Trophoblast cell (in vitro differentiated cells and primary cell): ENCODE measurements around the gene BLOC1S2.
"Not testable (repeated sequence)": the region's sequence is repeated elsewhere in the genome, so short reads cannot be mapped to it uniquely, and the experiment has no call there.

Source experiments
- DNase-seq, 2 donors: peaks; one replicate each; pipeline ENCODE4 v3.0.0-alpha.2; 2016
- H2AFZ ChIP-seq: 2 replicates; pipeline ENCODE4 v1.6.1; 2013; ENCODE audit warnings: low read length, moderate library complexity, mild to moderate bottlenecking; ENCODE audit not compliant: insufficient read depth, poor library complexity
- H2AK5ac ChIP-seq: 2 replicates; pipeline ENCODE4 v1.6.1; 2013; ENCODE audit warnings: mild to moderate bottlenecking, low read length
- H2BK120ac ChIP-seq: 2 replicates; pipeline ENCODE4 v1.6.1; 2013; ENCODE audit warnings: low read length, mild to moderate bottlenecking, moderate library complexity; ENCODE audit not compliant: insufficient read depth, poor library complexity
- H2BK12ac ChIP-seq: 2 replicates; pipeline ENCODE4 v1.6.1; 2013; ENCODE audit warnings: mild to moderate bottlenecking, low read length, moderate library complexity
- H2BK5ac ChIP-seq: 2 replicates; pipeline ENCODE4 v1.6.1; 2013; ENCODE audit warnings: low read length, low read depth, moderate library complexity, mild to moderate bottlenecking; ENCODE audit not compliant: poor library complexity
- H3K14ac ChIP-seq: 2 replicates; pipeline ENCODE4 v1.6.1; 2013; ENCODE audit warnings: mild to moderate bottlenecking, low read length
- H3K18ac ChIP-seq: 2 replicates; pipeline ENCODE4 v1.6.1; 2013; ENCODE audit warnings: mild to moderate bottlenecking, low read length
- H3K23ac ChIP-seq: 2 replicates; pipeline ENCODE4 v1.6.1; 2013; ENCODE audit warnings: low read length
- H3K27ac ChIP-seq: 2 replicates; pipeline ENCODE4 v1.5.1; 2013; ENCODE audit warnings: low read depth, mild to moderate bottlenecking, inconsistent platforms, low read length, moderate library complexity
- H3K27me3 ChIP-seq: 2 replicates; pipeline ENCODE4 v1.6.1; 2013; ENCODE audit warnings: inconsistent platforms, mild to moderate bottlenecking, low read length, moderate library complexity; ENCODE audit not compliant: insufficient read depth
- H3K36me3 ChIP-seq, 2 experiments: 1 replicate in 1 of 2; 2 replicates in 1 of 2; pipeline ENCODE4 v1.6.1; 2013; ENCODE audit warnings: low read length in 2 of 2, mild to moderate bottlenecking in 2 of 2, moderate library complexity in 1 of 2; ENCODE audit not compliant: insufficient read depth in 2 of 2, control insufficient read depth in 1 of 2
- H3K4ac ChIP-seq: 2 replicates; pipeline ENCODE4 v1.6.1; 2013; ENCODE audit warnings: low read depth, mild to moderate bottlenecking, low read length, moderate library complexity
- H3K4me1 ChIP-seq, 2 experiments: 1 replicate in 1 of 2; 2 replicates in 1 of 2; pipeline ENCODE4 v1.6.1; 2013; ENCODE audit warnings: low read length in 2 of 2, mild to moderate bottlenecking in 2 of 2, moderate library complexity in 1 of 2; ENCODE audit not compliant: insufficient read depth in 2 of 2, control insufficient read depth in 1 of 2
- H3K4me2 ChIP-seq: 2 replicates; pipeline ENCODE4 v1.6.1; 2013; ENCODE audit warnings: inconsistent platforms, mild to moderate bottlenecking, low read length, moderate library complexity
- H3K4me3 ChIP-seq: 2 replicates; pipeline ENCODE4 v1.5.1; 2013; ENCODE audit warnings: mild to moderate bottlenecking, low read depth, low read length, inconsistent platforms
- H3K79me1 ChIP-seq: one replicate; pipeline ENCODE4 v1.6.1; 2013; ENCODE audit warnings: low read length
- H3K79me2 ChIP-seq: 2 replicates; pipeline ENCODE4 v1.6.1; 2013; ENCODE audit warnings: low read length, mild to moderate bottlenecking; ENCODE audit not compliant: control insufficient read depth, insufficient read depth, poor library complexity
- H3K9ac ChIP-seq: 2 replicates; pipeline ENCODE4 v1.6.1; 2013; ENCODE audit warnings: mild to moderate bottlenecking, low read length
- H3K9me3 ChIP-seq: 2 replicates; pipeline ENCODE4 v1.6.1; 2013; ENCODE audit warnings: low read depth, mild to moderate bottlenecking, control low read depth, inconsistent platforms, low read length; ENCODE audit not compliant: insufficient read depth
- H4K12ac ChIP-seq: 2 replicates; pipeline ENCODE4 v1.6.1; 2013; ENCODE audit warnings: low read depth, mild to moderate bottlenecking, low read length, moderate library complexity
- H4K8ac ChIP-seq: 2 replicates; pipeline ENCODE4 v1.6.1; 2013; ENCODE audit warnings: low read depth, mild to moderate bottlenecking, low read length, moderate library complexity
- H4K91ac ChIP-seq: one replicate; pipeline ENCODE4 v1.6.1; 2013; ENCODE audit warnings: low read depth, mild to moderate bottlenecking, low read length, moderate library complexity
- WGBS: extraction: QIAGEN DNeasy Blood & Tissue Kit; methylation state at CpG from one replicate; pipeline ENCODE4 v1.1.7; 2013; ENCODE audit warnings: missing lambda C conversion rate; ENCODE audit not compliant: insufficient read length, insufficient coverage; ENCODE audit errors: extremely low coverage; 5-methylcytosine and 5-hydroxymethylcytosine counted together

The BLOC1S2 gene

DNA sequence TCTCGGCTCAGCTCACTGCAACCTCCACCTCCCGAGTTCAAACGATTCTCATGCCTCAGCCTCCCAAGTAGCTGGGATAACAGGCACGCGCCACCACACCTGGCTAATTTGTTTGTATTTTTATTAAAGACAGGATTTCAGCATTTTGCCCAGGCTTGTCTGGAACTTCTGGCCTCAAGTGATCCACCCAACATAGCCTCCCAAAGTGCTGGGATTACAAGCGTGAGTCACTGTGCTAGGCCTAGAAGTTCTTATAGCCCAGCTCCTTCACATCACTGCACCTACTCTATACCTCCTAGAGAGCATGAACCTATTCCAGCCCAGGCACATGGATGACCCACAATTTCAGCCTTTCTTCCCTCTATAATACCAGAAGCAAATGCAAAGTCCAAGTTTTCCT is 1.3 kb upstream of the BLOC1S2 start:
- H2AK5ac ChIP-seq, result no peak overlapping the region
- no peak overlapping the region for H3K14ac ChIP-seq
- no peak overlapping the region for H2BK120ac ChIP-seq
- no peak overlapping the region for H2AFZ ChIP-seq
- H4K91ac ChIP-seq, result no peak overlapping the region
- H3K9ac ChIP-seq, result no peak overlapping the region
- H3K23ac ChIP-seq, result no peak overlapping the region
- no peak overlapping the region for H3K4me3 ChIP-seq
- no peaks in the 10 kb centered on the region for H3K27me3 ChIP-seq
- peaks cover 6% of the 10 kb centered on the region for H3K79me2 ChIP-seq
- no peak overlapping the region for H3K18ac ChIP-seq
- peaks cover 2% of the 10 kb centered on the region for H3K9me3 ChIP-seq
- no peak for DNase-seq
- no peak overlapping the region for H4K8ac ChIP-seq
- H3K27ac ChIP-seq, result no peak overlapping the region
- H3K36me3 ChIP-seq, result peaks cover 2% of the 10 kb centered on the region in 2 experiments
- no peak overlapping the region for H4K12ac ChIP-seq
- no peak overlapping the region for H2BK12ac ChIP-seq
- no peak overlapping the region for H3K4me2 ChIP-seq
- peaks cover 0 to 2% of the 10 kb centered on the region in 2 experiments for H3K4me1 ChIP-seq
- no peak overlapping the region for H3K4ac ChIP-seq
- no CpG with 5 or more reads among the region's 6 CpGs for WGBS
- no peak overlapping the region for H2BK5ac ChIP-seq
- peaks cover 5% of the 10 kb centered on the region for H3K79me1 ChIP-seq

DNA sequence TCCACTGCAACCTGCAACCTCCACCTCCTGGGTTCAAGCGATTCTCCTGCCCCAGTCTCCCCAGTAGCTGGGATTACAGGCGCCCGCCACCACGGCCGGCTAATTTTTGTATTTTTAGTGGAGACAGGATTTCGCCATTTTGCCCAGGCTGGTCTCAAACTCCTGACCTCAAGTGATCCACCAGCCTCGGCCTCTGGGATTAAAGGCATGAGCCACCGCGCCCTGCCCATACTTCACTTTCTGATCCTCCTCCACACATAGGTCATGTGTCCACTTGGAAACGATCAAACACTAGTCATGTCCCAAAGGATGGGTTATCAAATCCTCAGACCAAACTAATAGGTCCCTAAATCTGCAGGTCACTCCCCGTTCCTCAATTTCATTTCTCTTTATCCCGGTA is 1.2 kb downstream of the BLOC1S2 start:
- not testable (repeated sequence) for H2BK5ac ChIP-seq, H3K9me3 ChIP-seq, H3K4me3 ChIP-seq, H2AFZ ChIP-seq, H3K79me1 ChIP-seq, H3K18ac ChIP-seq, H2BK120ac ChIP-seq, H3K4me1 ChIP-seq, DNase-seq, H3K27me3 ChIP-seq, H3K36me3 ChIP-seq, H3K23ac ChIP-seq, H2AK5ac ChIP-seq, H3K79me2 ChIP-seq, H2BK12ac ChIP-seq, H3K9ac ChIP-seq, H4K12ac ChIP-seq
- H4K8ac ChIP-seq, result peak overlapping the region; percentile 6
- peak overlapping the region; percentile 25 for H4K91ac ChIP-seq
- WGBS, result no CpG with 5 or more reads among the region's 12 CpGs
- H3K27ac ChIP-seq, result peak overlapping the region; percentile 65
- peak overlapping the region; percentile 7 for H3K14ac ChIP-seq
- peak overlapping the region; percentile 77 for H3K4me2 ChIP-seq
- peak overlapping the region; percentile 43 for H3K4ac ChIP-seq

DNA sequence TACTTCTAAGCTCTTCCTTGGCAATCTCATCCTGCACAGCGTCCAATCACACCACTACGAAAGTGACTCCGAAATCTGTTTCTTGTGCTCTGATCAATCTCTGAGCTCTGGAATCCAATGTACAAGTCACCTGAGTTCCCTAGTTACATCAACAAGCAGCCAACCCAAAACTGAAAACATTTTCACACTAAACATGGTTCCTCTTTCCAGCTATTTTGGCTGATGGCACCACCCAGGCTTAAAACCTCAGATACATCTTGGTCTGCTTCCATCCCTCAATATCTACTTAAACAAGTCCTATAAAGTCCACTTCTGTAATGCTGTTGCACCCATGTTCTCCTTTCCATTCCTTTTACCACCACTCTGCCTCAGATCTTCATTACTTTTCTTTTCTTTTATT is 3.6 kb downstream of the BLOC1S2 start:
- Histone ChIP-seq H3K14ac (no peak overlapping the region), H2BK12ac (no peak overlapping the region), H2AK5ac (no peak overlapping the region), H3K18ac (no peak overlapping the region), H3K9me3 (peaks cover 2% of the 10 kb centered on the region), H2BK5ac (no peak overlapping the region), H3K23ac (no peak overlapping the region), H3K9ac (no peak overlapping the region), H4K8ac (no peak overlapping the region), H3K4ac (peak overlapping the region; percentile 35), H2BK120ac (no peak overlapping the region), H3K4me3 (no peak overlapping the region), H3K4me1 (peaks cover 0 to 2% of the 10 kb centered on the region in 2 experiments), H4K12ac (no peak overlapping the region), H3K4me2 (no peak overlapping the region), H3K27me3 (no peaks in the 10 kb centered on the region), H4K91ac (no peak overlapping the region), H3K79me1 (peaks cover 5% of the 10 kb centered on the region), H3K27ac (no peak overlapping the region), H3K79me2 (peaks cover 6% of the 10 kb centered on the region), H3K36me3 (peaks cover 12 to 14% of the 10 kb centered on the region in 2 experiments), H2AFZ (no peak overlapping the region)
- WGBS, result no CpG with 5 or more reads among the region's 3 CpGs
- no peak for DNase-seq

DNA sequence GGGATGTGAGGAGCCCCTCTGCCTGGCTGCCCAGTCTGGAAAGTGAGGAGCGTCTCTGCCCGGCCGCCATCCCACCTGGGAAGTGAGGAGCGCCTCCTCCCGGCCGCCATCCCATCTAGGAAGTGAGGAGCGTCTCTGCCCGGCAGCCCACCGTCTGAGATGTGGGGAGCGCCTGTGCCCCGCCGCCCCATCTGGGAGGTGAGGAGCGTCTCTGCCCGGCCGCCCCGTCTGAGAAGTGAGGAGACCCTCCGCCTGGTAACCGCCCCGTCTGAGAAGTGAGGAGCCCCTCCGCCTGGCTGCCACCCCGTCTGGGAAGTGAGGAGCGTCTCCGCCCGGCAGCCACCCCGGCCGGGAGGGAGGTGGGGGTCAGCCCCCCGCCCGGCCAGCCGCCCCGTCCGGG is 9.5 kb downstream of the BLOC1S2 start:
- not testable (repeated sequence) for H3K79me1 ChIP-seq, H4K8ac ChIP-seq, H3K4me2 ChIP-seq, H2AK5ac ChIP-seq, H3K79me2 ChIP-seq, H2AFZ ChIP-seq, H3K18ac ChIP-seq, H3K4me1 ChIP-seq, H3K14ac ChIP-seq, H3K9ac ChIP-seq, H4K91ac ChIP-seq, H3K27me3 ChIP-seq, H2BK5ac ChIP-seq, H4K12ac ChIP-seq, DNase-seq, H3K9me3 ChIP-seq, H2BK12ac ChIP-seq, H3K27ac ChIP-seq, H3K4ac ChIP-seq, H2BK120ac ChIP-seq, H3K23ac ChIP-seq, H3K4me3 ChIP-seq
- no CpG with 5 or more reads among the region's 31 CpGs for WGBS
- H3K36me3 ChIP-seq, result peaks cover 16 to 19% of the 10 kb centered on the region in 2 experiments
